ENCODE measurements around the gene PTBP3. TPM values are rescaled to one million over a fixed set of nuclear protein-coding genes. Genes with fewer than 3 reads are reported as not detected.
"Not testable (repeated sequence)": the region's sequence is repeated elsewhere in the genome, so short reads cannot be mapped to it uniquely, and the experiment has no call there.

Gene PTBP3
- total RNA-seq, 1 donor from 2014 or later: 21.3 TPM

GRCh38 chr9:112288029-112288428, 45.4 kb downstream of the PTBP3 start:
- Histone ChIP-seq H3K9me3 (no peaks in the 10 kb centered on the region), H3K4me1 (no peaks in the 10 kb centered on the region), H3K36me3 (peaks cover 0 to 5% of the 10 kb centered on the region in 2 donors), H3K4me3 (no peak overlapping the region), H3K27me3 (no peaks in the 10 kb centered on the region), H3K27ac (no peak overlapping the region)
- TF ChIP-seq, protein P1, sequence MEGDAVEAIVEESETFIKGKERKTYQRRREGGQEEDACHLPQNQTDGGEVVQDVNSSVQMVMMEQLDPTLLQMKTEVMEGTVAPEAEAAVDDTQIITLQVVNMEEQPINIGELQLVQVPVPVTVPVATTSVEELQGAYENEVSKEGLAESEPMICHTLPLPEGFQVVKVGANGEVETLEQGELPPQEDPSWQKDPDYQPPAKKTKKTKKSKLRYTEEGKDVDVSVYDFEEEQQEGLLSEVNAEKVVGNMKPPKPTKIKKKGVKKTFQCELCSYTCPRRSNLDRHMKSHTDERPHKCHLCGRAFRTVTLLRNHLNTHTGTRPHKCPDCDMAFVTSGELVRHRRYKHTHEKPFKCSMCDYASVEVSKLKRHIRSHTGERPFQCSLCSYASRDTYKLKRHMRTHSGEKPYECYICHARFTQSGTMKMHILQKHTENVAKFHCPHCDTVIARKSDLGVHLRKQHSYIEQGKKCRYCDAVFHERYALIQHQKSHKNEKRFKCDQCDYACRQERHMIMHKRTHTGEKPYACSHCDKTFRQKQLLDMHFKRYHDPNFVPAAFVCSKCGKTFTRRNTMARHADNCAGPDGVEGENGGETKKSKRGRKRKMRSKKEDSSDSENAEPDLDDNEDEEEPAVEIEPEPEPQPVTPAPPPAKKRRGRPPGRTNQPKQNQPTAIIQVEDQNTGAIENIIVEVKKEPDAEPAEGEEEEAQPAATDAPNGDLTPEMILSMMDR (IDR thresholded peaks at IDR 0.05): no peak
- intact Hi-C loops (cut with DNase I): no loop called here
- DNase-seq (ENCODE audit: low spot score in 2 of 2): no peak

- H3K36me3 ChIP-seq: no peaks in the 10 kb centered on the region
- no peak for DNase-seq (ENCODE audit: low spot score in 2 of 2)
- H3K27ac ChIP-seq: no peak overlapping the region
- intact Hi-C loops (cut with DNase I): no loop called here
- H3K9me3 ChIP-seq: no peaks in the 10 kb centered on the region
- no peaks in the 10 kb centered on the region for H3K27me3 ChIP-seq
- no peaks in the 10 kb centered on the region for H3K4me1 ChIP-seq
- no peak overlapping the region for H3K4me3 ChIP-seq
- TF ChIP-seq, protein P1 (IDR thresholded peaks at IDR 0.05): no peak
These were observed 46.5 kb downstream of the PTBP3 start for GRCh38 chr9:112286926-112287325.

GRCh38 chr9:112285056-112285455, 48.4 kb downstream of the PTBP3 start:
- H3K9me3 ChIP-seq: no peaks in the 10 kb centered on the region
- TF ChIP-seq, protein P1 (IDR thresholded peaks at IDR 0.05): no peak
- H3K27ac ChIP-seq: no peak overlapping the region
- DNase-seq (ENCODE audit: low spot score in 2 of 2): no peak
- H3K4me1 ChIP-seq: no peaks in the 10 kb centered on the region
- H3K4me3 ChIP-seq: no peak overlapping the region
- no peaks in the 10 kb centered on the region for H3K27me3 ChIP-seq
- H3K36me3 ChIP-seq: no peaks in the 10 kb centered on the region
- intact Hi-C loops (cut with DNase I): no loop called here

DNA sequence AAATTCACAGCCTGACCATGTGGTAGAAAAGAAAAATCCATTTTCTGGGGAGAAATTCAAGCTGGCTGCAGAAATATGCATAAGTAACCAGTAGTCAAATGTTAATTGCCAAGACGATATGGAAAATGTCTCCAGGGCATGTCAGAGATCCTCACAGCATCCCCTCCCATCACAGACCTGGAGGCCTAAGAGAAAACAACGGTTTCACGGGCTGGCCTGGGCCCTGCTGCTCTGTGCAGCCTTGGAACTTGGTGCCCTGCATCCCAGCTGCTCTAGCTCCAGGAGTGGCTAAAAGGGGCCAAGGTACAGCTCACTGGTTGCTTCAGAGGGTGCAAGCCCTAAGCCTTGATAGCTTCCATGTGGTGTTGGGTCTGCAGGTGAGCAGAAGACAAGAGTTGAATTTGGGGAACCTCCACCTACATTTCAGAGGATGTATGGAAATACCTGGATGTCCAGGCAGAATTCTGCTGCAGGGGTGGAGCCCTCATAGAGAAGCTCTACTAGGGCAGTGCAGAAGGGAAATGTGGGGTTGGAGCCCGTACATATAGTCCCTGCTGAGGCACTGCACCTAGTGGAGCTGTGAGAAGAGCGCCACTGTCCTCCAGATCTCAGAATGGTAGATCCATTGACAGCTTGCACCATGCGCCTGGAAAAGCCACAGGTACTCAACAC, 49.7 kb downstream of the PTBP3 start:
- no peaks in the 10 kb centered on the region for H3K4me1 ChIP-seq
- H3K4me3 ChIP-seq: no peak overlapping the region
- H3K27ac ChIP-seq: no peak overlapping the region
- H3K36me3 ChIP-seq: no peaks in the 10 kb centered on the region
- no peaks in the 10 kb centered on the region for H3K9me3 ChIP-seq
- TF ChIP-seq, protein P1 (IDR thresholded peaks at IDR 0.05): no peak
- no peaks in the 10 kb centered on the region for H3K27me3 ChIP-seq
- no peak for DNase-seq (ENCODE audit: low spot score in 2 of 2)
- intact Hi-C loops (cut with DNase I): no loop called here

DNA sequence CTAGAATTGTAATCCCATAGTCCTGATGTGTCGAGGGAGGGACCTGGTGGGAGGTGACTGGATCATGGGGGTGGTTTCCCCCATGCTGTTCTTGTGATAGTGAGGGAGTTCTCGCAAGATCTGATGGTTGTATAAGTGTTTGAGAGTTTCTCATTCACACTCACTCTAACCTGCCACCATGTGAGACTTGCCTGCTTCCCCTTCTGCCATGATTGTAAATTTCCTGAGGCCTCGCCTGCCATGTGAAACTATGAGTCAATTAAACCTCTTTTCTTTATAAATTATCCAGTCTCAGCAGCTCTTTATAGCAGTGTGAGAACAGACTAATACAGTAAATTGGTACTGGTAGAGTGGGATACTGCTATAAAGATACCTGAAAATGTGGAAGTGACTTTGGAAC, 50.6 kb downstream of the PTBP3 start:
- intact Hi-C loops (cut with DNase I); H3K4me1 ChIP-seq; DNase-seq (ENCODE audit: low spot score in 2 of 2); H3K27me3 ChIP-seq; H3K9me3 ChIP-seq; H3K27ac ChIP-seq; H3K36me3 ChIP-seq; H3K4me3 ChIP-seq: not testable (repeated sequence)

DNA sequence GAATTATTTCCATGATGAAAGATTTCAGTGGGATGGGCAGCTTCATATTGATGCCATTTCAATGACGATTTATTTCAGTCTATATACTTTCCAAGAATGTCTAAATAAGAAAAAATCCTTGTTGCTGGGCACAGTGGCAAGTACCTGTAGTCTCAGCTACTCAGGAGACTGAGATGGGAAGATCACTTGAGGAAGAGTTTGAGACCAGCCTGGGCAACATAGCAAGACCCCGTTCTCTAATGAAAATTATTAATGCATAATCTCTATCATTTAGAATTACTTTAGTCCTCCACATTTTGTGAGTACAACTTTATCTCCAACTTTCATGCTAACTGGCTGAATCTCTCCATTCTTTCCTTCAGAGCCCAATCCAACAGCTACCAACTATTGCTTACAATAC, 52.5 kb downstream of the PTBP3 start:
- TF ChIP-seq, protein P1 (IDR thresholded peaks at IDR 0.05): no peak
- H3K4me3 ChIP-seq: no peak overlapping the region
- no peaks in the 10 kb centered on the region for H3K9me3 ChIP-seq
- no peaks in the 10 kb centered on the region for H3K36me3 ChIP-seq
- no peaks in the 10 kb centered on the region for H3K27me3 ChIP-seq
- no peak for DNase-seq (ENCODE audit: low spot score in 2 of 2)
- no peaks in the 10 kb centered on the region for H3K4me1 ChIP-seq
- intact Hi-C loops (cut with DNase I): no loop called here
- H3K27ac ChIP-seq: no peak overlapping the region
